GM19240 (cell line): Measurements from ENCODE around the gene RGS9.
"Not testable (repeated sequence)": the region's sequence is repeated elsewhere in the genome, so short reads cannot be mapped to it uniquely, and the experiment has no call there.

Experiments used
- DNase-seq: peaks from one replicate; pipeline ENCODE4 v3.0.0; 2011; ENCODE audit warnings: low spot score; ENCODE audit not compliant: insufficient read length

Gene RGS9

DNA sequence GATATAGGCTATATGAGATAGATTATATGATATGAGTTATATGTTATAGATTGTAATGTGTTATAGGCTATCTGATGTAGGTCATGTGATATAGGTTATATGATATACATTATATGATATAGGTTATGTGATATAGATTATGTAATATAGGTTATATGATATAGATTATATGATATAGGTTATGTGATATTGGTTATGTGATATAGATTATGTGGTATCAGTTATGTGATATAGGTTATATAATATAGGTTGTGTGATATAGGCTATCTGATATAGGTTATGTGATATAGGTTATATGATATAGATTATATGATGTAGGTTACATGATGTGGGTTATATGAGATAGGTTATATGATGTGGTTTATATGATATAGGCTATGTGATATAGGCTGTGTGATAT lies 68.5 kb downstream of the RGS9 start:
- no peak for DNase-seq

DNA sequence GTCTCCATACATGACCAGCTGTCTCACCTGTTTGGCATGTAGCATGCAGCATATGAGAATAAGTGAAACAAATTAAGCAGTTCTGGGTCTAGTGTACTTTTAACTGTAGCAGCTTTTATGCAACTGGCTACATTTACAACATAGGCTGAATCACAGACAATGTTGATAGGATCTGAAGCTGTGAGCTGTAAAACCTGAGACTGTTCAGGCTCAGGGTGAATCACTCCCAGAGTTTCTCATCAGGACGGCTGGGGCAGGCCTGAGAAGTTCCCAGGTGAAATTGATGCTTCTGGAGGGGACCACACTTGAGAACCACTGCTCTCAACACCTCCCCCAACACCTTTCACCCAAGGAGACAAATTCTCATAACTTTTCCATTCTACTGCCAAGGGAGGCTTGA lies 70.3 kb downstream of the RGS9 start:
- not testable (repeated sequence) for DNase-seq

DNA sequence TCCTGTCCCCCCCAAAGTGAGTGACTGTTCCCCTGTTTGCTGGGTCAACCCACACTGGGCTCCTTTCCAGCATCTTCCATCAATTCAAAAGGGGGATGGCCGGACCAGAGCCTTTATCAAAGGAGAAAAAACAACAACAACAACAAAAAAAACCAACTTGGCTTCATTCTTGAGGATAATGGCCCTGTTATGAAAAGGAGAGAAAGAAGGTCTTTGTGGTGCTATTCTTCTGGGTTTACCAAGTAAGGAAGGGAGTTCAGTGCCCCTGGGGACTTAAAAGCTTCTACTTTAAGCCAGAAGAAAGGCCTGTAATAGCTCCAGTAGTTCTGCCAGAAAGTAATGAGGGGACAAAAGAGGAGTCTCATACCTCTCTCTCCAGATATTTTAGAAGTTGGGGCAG lies 71.5 kb downstream of the RGS9 start:
- no peak for DNase-seq

DNA sequence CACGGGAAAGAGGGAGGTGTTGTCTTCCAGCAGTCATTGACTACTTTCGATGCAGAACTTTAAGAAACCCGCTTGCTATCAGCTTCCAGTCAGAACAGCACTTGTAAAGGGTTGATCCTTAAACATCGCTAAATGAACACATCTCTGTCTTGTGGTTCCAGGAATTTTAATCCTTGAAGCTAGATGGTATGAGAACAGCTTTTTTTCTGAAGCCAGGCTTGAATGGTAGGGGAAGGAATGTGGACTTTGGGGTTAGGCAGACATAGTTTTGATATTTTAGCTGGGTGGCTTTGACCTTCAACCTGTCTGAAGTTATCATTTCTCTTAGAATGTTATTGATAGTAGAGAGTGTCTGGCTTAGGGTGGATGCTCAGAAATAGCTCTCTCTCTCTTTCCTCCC lies 81.1 kb downstream of the RGS9 start:
- DNase-seq, result no peak

DNA sequence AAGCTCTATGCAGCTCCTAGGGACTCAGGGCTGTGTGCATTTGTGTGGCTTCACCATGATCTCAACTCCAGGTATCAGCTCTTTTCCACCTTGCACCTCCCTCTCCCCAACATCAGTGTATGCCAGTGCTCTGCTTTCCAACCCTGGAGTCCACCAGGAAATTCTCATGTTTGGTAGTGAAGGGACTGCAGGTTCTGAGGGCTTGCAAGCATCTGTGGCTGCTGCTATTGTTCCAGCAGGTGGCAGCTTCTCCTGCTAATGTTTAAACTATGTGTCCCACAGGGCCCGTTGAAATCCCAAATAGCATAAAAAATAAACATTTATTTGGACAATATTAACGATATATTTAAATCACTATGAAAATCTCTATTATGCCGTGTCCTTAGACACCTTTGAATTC lies 82.0 kb downstream of the RGS9 start:
- no peak for DNase-seq

DNA sequence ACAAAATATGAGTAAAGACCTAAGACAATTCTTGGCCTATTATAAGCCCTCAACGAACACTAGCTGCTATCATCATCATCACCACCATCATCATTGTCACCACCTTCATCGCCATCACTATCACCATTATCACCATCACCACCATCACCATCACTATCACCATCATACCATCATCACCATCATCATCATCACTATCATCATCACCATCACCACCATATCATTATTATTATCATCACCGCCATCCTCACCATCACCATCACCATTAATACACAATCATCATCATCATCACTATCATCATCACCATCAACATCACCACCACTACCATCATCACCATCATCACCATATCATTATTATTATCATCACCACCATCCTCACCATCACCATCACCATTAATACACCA lies 82.5 kb downstream of the RGS9 start:
- no peak for DNase-seq

DNA sequence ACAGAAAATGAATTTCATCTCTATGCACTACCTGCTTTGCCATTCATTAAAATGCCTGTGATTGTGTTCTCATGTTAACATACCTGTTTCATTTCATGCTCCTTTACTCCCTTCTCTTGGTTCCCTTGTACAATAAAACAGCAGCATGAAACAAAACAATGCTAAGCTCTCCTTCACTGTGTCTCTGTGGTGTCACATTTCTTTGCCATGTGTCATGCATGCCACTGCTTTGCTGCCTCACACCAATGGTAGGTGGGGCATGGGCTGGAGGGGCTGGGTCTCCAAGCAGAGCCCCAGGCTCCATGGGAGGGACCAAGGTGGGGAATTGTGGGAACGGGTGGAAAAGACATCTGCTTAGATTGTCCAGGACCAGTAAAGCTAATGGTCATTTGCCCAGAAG lies 83.6 kb downstream of the RGS9 start:
- DNase-seq, result no peak

DNA sequence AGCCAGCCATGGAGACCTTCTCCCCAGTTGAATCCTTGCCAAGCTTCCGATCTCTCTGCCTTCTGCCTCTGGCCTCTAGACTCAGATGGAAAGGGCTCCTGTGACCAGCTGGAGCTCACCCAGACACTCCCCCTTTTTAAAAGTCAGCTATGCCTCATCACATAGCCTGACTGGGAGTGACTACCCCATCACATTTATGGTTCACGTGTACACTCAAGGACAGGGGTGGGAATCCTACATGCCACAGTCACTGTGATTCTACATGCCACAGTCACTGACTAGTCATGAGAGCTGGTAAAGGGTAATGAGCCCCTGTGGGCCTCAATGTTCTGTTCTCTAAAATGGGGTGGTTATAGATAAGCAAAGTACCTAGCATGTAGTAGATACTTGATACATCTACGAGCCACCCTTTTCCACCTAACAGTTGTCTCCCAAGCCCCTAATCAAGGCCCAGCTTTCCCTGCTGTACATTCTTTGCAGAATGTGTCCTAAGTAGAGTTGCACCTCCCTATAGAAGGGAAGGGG lies 85.1 kb downstream of the RGS9 start:
- no peak for DNase-seq

DNA sequence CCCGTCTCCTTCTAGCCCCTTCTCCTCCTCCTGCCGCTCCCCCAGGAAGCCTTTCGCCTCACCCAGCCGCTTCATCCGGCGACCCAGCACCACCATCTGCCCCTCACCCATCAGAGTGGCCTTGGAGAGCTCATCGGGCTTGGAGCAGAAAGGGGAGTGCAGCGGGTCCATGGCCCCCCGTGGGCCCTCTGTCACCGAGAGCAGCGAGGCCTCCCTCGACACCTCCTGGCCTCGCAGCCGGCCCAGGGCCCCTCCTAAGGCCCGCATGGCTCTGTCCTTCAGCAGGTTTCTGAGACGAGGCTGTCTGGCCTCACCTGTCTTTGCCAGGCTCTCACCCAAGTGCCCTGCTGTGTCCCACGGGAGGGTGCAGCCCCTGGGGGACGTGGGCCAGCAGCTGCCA lies 87.9 kb downstream of the RGS9 start:
- DNase-seq, result no peak

DNA sequence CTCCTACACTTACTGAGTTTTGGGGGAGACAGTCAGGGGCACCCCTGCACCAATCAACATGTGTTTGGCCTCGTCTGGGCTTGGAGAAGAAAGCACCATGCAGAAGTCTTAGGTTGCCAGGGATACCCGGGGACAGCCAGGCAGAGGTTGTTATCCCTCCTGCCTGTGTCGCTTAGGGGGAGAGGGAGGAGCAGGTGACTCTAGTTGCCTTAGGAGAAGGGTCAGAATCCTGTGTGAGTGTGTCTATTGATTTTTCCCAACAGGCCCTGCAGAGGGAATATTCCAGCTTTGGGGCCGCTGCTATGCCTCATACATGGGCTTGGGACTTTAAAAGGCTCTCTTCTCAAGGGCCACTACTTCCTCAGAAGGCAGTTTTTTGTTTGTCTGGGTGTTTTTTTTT lies 89.1 kb downstream of the RGS9 start:
- no peak for DNase-seq

DNA sequence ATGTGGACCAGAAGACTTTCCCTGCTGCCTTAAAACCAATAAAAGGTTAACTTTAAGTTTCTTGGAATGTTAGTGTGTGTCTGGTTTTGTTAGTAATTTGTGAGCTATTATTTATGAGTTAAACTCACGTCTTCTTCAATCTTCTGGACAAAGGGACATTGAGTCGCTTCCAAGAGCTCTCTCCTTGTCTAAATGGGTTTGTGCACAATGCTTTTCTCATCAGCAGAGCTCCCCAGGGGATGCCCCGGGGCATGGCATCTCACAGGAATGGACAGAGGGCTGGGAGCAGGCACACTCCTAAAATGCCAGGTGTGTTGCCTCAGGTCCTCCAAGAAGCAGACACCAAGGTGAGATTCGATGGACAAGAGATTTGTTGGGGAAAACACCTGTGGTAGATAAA lies 90.5 kb downstream of the RGS9 start:
- DNase-seq, result no peak

DNA sequence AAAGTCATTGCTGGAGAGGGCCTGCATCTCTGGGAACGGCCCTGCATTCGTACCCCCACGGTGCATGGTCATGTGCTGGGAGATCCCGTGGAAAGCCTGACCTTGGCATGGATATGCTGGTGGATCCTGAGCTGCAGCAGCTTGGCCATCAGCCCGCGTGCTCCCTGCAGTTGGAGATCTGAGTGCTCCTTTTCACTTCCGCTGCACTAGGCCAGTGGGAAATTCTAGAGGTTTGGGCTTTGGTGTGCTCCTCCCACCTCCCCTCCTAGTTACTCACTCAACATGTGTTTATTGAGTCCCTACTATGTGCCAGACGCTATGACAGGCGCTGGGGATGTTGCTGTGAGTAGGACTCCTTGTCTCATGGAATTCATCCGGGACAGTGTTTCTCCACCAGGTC lies 91.1 kb downstream of the RGS9 start:
- DNase-seq, result no peak

DNA sequence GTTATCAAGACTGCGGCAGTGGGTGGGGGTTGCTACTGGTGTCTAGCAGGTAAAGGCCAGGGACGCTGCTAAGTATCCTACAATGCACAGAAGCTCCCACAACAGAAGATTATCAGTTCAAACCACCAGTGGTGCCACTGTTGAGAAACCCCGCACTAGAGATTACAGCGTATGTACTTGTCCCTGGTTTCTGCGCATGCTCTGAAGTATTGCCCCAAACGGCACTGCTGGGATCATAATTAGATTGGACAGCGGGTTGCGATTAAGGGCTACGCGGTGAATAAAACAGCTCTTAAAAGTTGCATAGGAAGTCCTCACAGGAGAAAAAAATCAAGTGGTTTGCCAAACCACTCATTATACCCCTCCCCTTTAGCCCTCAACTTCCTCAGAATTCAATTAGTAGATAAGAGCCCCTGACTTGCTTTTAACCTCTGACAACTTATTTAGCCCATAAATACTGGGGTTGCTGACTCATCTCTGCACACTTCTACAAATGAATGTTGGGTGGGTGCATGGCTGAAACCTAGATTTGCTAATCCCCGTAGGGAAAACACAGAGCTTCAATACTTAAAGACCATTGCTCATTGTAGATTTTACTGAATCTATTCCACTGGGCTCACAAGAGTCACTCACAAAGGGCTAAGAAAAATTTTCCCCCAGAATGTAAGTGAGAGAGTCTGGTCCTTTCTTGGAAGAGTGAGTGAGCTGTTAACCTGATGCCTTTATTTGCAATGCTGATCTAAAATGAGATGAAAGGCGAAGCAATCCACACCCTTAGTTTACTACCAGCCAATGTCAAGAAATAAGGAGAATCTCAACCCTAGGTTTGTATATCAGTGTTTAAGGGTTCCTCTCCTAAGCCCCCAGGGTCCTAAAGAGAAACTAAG lies 91.8 kb downstream of the RGS9 start:
- DNase-seq, result peak; percentile 38

DNA sequence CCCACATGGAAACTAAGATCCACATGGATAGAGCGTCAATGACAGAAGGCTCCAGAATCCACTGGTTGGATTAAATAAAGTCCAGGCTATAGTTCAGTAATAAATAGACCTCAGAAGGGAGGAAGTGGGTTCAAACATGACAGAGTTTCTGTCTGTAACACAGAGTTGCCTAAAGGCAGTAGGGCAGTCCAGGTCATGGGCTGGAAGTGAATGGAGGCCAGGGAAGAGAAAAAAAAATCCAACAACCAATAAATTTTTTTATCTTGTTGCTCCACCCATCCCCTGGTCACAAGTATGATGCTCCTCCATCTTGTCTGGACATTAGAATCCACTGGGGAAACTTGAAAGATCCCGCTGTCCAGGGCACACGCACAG lies 92.4 kb downstream of the RGS9 start:
- DNase-seq, result no peak

DNA sequence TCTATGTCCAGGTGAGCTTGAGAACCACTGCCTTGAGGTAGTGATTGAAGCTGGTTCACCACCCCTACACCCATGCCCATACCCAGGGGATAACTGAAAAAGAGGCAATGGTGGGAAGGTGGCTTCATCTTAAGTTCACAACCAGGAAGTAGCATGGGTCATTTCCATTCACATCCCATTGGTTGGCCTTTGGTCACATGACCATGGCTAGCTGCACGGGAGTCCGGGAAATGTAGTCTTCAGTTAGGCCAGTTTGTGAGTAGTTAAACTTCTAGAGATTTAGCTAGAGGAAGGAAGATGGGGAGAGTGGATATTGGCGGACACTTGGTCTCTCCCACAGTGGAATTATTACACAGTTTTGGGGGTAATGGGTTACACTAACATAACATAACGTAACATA lies 92.9 kb downstream of the RGS9 start:
- DNase-seq, result no peak

DNA sequence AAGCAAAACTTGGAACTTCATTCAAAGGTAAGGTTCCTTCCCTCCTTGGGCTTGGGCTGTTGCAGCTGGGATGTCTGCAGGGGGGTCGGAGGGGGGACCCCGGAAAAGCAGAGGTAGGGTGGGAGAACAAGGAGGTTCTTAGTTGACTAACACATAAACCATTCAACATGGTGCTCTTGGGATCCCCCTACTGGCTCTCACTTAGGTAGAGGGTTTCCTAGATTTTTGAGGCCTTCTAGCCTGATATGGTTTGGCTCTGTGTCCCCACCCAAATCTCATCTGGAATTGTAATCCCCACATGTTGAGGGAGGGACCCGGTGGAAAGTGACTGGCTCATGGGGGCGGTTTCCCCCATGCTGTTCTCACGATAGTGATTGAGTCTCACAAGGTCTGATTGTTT lies 93.9 kb downstream of the RGS9 start:
- no peak for DNase-seq

DNA sequence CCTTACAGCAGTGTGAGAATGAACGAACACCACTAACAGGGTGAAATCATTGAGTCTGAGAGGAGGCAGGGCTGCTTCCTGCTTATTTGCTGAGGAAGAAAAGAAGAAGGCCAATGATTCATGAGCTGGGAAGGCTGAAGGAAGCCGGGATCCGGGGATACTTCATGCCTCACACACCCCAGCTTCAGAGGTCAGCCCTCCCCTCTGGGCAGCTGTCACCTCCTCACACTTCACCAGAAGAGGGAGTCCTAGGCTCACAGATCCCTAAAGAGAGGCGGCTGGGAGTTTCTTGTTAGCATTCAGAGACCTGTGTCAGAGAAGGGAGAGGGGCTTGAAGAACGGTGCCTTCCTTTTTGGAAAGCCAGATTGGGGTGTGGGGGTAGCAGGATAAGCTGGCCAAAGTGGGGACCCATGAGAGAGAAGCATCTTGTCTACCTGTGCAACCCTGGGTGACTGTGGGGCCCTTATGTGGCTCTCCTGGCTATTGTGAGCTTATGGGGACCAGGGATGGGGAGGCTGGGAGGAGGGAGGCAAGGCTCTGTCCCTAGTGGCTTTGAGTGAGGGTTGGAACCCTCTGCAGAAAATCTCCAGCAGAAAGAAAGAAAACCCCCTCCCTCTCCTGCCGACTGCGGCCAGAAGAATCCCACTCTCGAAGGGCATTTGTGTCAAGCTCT lies 94.6 kb downstream of the RGS9 start:
- peak; percentile 51 for DNase-seq

DNA sequence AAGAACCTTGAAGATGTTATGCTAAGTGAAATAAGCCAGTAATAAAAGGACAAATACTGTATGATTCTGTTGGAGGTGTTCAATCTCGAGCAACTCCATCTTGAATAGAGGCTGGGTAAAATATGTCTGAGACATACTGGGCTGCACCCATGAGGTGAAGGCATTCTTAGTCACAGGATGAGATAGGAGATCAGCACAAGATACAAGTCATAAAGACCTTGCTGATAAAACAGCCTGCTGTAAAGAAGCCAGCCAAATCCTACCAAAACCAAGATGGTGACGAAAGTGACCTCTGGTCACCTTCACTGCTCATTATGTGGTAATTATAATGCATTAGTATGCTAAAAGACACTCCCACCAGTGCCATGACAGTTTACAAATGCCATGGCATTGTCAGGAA lies 98.1 kb downstream of the RGS9 start:
- no peak for DNase-seq

DNA sequence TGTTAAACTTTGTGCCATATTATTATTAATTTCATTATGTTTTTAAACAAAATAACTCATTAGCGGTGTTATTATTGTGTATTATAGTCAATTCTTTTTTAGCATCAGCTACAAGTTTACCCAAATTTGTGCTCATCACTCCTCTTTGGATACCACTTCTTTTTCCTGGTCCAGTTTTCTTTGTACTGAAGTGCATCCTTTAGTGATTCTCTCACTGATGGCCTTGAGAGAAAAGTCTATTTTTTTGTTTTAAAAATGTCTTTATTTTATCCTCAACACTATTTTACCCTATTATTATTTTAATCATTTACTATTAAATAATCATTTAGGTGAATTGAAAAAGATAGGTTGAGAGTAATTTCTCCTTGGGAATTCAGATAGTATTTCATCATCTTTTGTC lies 99.2 kb downstream of the RGS9 start:
- no peak for DNase-seq

DNA sequence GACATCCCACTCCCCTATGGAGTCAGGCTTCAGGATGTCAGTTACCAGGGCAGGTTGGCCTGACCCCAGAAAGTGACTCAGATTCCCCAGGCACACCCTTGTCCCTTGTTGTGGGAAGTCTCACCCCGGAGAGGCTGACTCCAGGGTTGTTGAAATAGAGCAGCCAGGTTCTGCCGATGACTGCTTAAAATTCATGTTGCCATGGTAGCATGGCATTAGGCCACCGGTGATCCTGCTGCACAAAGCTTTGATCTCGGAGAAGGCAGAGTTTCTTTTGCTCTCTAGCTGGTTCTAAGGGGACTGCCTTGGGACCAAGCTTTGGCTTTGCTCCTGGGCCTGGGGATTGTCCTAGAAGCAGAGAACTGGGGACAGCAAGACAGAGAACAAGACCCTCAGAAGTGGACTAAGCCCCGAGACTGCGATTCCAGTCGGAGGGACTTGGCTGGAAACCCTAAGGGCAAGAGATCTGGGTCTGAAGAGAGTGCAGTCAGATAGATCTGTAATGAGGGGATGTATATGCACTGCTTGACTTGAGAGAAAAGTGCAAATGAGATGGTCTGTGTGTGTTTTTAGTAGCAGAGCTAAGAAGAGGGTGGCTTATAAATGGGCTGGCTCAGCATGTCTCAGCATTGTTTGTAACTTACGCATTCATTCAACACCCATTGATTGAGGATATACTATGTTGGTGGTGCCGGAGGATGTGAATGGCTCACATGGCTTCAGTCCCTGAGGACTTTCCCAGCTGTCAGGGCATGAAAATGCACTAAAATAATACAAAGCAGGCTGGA lies 106.9 kb downstream of the RGS9 start:
- no peak for DNase-seq

DNA sequence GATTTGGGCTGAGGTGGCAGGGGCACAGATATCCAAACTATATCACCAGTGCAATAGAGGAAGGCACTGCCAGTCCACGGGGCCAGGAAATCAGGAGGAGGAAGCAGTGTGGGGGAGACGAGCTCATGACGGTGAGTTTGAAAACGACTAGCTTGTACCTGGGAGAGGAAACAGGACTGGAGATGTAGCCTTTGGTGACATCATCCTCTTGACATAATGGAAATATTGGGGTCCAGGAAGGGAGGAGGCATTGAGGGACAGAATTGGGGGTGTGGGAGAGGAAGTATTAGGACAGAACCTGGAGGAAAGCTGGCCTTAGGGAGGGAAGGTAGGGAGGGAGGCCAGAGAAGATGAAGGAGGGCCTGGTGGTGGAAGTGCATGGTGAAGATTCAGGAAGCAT lies 109.1 kb downstream of the RGS9 start:
- no peak for DNase-seq

DNA sequence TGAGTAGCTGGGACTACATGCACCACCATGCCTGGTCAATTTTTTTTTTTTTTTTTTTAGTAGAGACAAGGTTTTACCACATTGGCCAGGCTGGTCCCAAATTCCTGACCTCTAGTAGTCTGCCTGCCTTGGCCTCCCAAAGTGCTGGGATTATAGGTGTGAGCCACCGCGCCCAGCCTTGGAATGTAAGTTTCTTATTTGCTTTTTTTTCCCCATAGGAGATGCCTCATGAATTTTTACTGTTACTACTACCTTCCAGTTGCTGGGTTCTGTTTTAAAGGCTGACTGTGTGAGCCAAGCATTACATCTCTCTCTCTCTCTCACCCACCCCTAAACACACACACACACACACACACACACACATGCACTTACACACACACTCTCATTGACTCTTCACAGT lies 112.6 kb downstream of the RGS9 start:
- no peak for DNase-seq
